ENCODE measurements around the gene PPP1R11. TPM values are rescaled to one million over a fixed set of nuclear protein-coding genes. Genes with fewer than 3 reads are reported as not detected.
A peak's percentile ranks its signal among the peaks of the same experiment; 100 is the strongest.

The PPP1R11 gene
- total RNA-seq, 1 experiment from 2014 or later = 49.5 TPM

- CTCF ChIA-PET = no interaction called here
These were observed 10.2 kb downstream of the PPP1R11 start for GRCh38 chr6:30077218-30077617.

GRCh38 chr6:30087876-30088275 lies 20.9 kb downstream of the PPP1R11 start:
- CTCF ChIA-PET = no interaction called here
- H3K36me3 ChIP-seq (ENCODE audit: low read depth, low read length) = no peaks in the 10 kb centered on the region
- H3F3A ChIP-seq (ENCODE audit: low read length, unreplicated experiment) = no peaks in the 10 kb centered on the region
- no peaks in the 10 kb centered on the region for H3K79me2 ChIP-seq (ENCODE audit: low read length)
- no peak overlapping the region for H3K4me2 ChIP-seq (ENCODE audit: low read length)
- intact Hi-C loops (cut with micrococcal nuclease) = no loop called here
- BruUV-seq (replicated peaks) = no TSS peak
- no peak overlapping the region for H3K27ac ChIP-seq (ENCODE audit: low read length)
- no peaks in the 10 kb centered on the region for H3K9me3 ChIP-seq (ENCODE audit: low read length)
- peaks cover 8% of the 10 kb centered on the region; the same call in 1 of the 2 replicates for H3K4me1 ChIP-seq (ENCODE audit: insufficient read depth, low read length)
- no peak overlapping the region for H3K9ac ChIP-seq (ENCODE audit: low read length)
- no peaks in the 10 kb centered on the region for H3K9me2 ChIP-seq (replicated peaks; ENCODE audit: low read length)
- POLR2A ChIA-PET (ENCODE audit: unreplicated experiment) = no interaction called here
- DNase-seq = no peak
- H2AFZ ChIP-seq (ENCODE audit: low read length) = no peak overlapping the region
- ATAC-seq = no peak
- TF ChIP-seq CTCF (conservative IDR thresholded peaks at IDR 0.05; ENCODE audit: low read depth, low read length) (no peak), EZH2phosphoT487 (IDR thresholded peaks at IDR 0.05; ENCODE audit: borderline replicate concordance, low read length) (no peak), EZH2 (IDR thresholded peaks at IDR 0.05; ENCODE audit: low read length, unreplicated experiment) (no peak)
- H4K20me1 ChIP-seq (ENCODE audit: low read length) = no peaks in the 10 kb centered on the region
- no peaks in the 10 kb centered on the region for H3K27me3 ChIP-seq (ENCODE audit: low read length)
- H3K4me3 ChIP-seq (ENCODE audit: low read length) = no peak overlapping the region

More at GRCh38 chr6:30077218-30077617, 10.2 kb downstream of the PPP1R11 start:
- Histone ChIP-seq H3K9me3 (ENCODE audit: low read length) (no peaks in the 10 kb centered on the region), H3K79me2 (ENCODE audit: low read length) (no peaks in the 10 kb centered on the region; the same call in 1 of the 2 replicates), H3K27me3 (ENCODE audit: low read length) (0 out of 2 replicates have a peak, but pooled peaks cover 3% of the 10 kb centered on the region), H3K4me3 (ENCODE audit: low read length) (no peak overlapping the region), H3K9ac (ENCODE audit: low read length) (no peak overlapping the region), H3F3A (ENCODE audit: low read length, unreplicated experiment) (no peaks in the 10 kb centered on the region), H3K9me2 (replicated peaks; ENCODE audit: low read length) (no peaks in the 10 kb centered on the region), H3K36me3 (ENCODE audit: low read depth, low read length) (no peaks in the 10 kb centered on the region), H2AFZ (ENCODE audit: low read length) (no peak overlapping the region), H4K20me1 (ENCODE audit: low read length) (no peaks in the 10 kb centered on the region), H3K4me2 (ENCODE audit: low read length) (no peak overlapping the region), H3K27ac (ENCODE audit: low read length) (no peak overlapping the region), H3K4me1 (ENCODE audit: insufficient read depth, low read length) (peaks cover 40% of the 10 kb centered on the region)
- TF ChIP-seq CTCF (conservative IDR thresholded peaks at IDR 0.05; ENCODE audit: low read depth, low read length) = no peak
- intact Hi-C loops (cut with micrococcal nuclease) = no loop called here
- ATAC-seq (no peak), DNase-seq (no peak)
- POLR2A ChIA-PET (ENCODE audit: unreplicated experiment) = no interaction called here
- BruUV-seq (replicated peaks) = no TSS peak

- POLR2A ChIA-PET (ENCODE audit: unreplicated experiment) = no interaction called here
- intact Hi-C loops (cut with micrococcal nuclease) = no loop called here
- H3K36me3 ChIP-seq (ENCODE audit: low read depth, low read length) = no peaks in the 10 kb centered on the region
- H3K9ac ChIP-seq (ENCODE audit: low read length) = no peak overlapping the region
- no peak overlapping the region for H3K4me3 ChIP-seq (ENCODE audit: low read length)
- H4K20me1 ChIP-seq (ENCODE audit: low read length) = no peaks in the 10 kb centered on the region
- H3K9me3 ChIP-seq (ENCODE audit: low read length) = no peaks in the 10 kb centered on the region
- DNase-seq (peak; percentile 58), ATAC-seq (peak; percentile 41)
- no peaks in the 10 kb centered on the region for H3F3A ChIP-seq (ENCODE audit: low read length, unreplicated experiment)
- TF ChIP-seq CTCF (conservative IDR thresholded peaks at IDR 0.05; ENCODE audit: low read depth, low read length) (no peak), EZH2 (IDR thresholded peaks at IDR 0.05; ENCODE audit: low read length, unreplicated experiment) (no peak), EZH2phosphoT487 (IDR thresholded peaks at IDR 0.05; ENCODE audit: borderline replicate concordance, low read length) (no peak)
- CTCF ChIA-PET = no interaction called here
- H3K27me3 ChIP-seq (ENCODE audit: low read length) = no peaks in the 10 kb centered on the region
- no TSS peak for BruUV-seq (replicated peaks)
- no peak overlapping the region for H3K4me2 ChIP-seq (ENCODE audit: low read length)
- no peaks in the 10 kb centered on the region for H3K79me2 ChIP-seq (ENCODE audit: low read length)
- H3K27ac ChIP-seq (ENCODE audit: low read length) = no peak overlapping the region
- H3K4me1 ChIP-seq (ENCODE audit: insufficient read depth, low read length) = peaks cover 22% of the 10 kb centered on the region
- peak overlapping the region; percentile 51 for H2AFZ ChIP-seq (ENCODE audit: low read length)
- no peaks in the 10 kb centered on the region for H3K9me2 ChIP-seq (replicated peaks; ENCODE audit: low read length)
These were observed 24.8 kb downstream of the PPP1R11 start for GRCh38 chr6:30091577-30092381.

Measured in PC-3 (cell line).